IPS DF 19.7 (cell line): ENCODE measurements around the gene UMODL1.
"Not testable (repeated sequence)": the region's sequence is repeated elsewhere in the genome, so short reads cannot be mapped to it uniquely, and the experiment has no call there.

Experiments
- DNase-seq: peaks from one replicate; pipeline ENCODE4 v3.0.0-alpha.2; 2013; ENCODE audit warnings: low read depth, low spot score

Gene UMODL1

DNA sequence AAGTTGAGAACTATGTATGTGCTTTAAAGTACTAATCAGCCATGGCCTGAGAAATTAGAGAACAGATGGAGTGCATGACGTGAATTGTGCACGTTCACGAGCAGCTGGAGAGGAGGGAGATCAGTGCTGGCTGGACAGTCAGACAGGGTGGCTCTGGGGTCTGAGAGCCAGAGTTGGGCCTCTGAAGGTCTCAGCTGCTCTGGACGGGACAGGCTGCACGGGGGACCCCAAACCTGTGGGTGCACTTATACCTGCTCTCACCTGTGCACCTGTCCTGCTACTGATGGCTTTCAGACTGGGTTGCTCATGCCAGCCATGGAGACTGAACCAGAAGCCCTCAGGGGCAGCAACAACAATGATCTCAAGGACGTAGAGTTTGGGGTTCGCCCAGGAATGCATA is 43.5 kb downstream of the UMODL1 start:
- DNase-seq: no peak

DNA sequence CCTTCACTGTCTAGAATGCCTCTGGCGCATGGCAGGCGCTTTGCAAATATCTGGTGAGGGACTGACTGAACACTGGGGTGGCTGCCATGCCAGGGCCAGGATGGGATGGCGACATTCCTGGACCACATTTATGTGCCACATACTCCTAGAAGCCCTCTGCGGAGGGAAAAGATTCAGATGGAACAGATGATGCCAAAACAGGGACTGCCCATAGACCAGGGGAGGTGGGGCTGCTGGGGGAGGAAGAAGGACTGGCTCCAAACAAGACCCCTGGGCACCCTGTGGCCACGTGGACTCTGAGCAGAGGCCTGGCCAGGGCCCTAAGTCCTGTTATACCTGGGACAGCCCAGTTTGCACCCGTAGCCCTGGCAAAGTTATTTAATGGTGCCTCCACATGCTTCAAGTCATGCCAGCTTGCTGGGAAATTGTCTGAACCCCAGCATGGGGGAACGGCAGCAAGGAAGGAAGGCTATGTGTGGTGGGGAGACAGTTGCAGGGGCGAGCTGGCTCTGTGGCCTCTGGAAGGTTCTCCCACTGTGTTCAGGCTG is 44.1 kb downstream of the UMODL1 start:
- DNase-seq: no peak

DNA sequence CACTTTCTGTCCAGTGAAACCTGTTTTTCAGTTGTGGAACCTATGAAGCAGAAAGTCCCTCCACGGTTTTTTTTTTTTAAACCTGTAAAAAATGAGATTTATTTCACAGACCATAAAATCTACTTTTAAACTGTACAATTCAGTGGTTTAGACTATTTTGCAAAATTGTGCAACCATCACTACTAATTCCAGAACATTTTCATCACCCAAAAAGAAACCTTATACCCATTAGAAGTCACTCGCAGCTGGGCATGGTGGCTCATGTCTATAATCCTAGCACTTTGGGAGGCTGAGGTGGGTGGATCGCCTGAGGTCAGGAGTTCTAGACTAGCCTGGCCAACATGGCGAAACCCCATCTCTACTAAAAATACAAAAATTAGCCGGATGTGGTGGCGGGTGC is 45.4 kb downstream of the UMODL1 start:
- not testable (repeated sequence) for DNase-seq

DNA sequence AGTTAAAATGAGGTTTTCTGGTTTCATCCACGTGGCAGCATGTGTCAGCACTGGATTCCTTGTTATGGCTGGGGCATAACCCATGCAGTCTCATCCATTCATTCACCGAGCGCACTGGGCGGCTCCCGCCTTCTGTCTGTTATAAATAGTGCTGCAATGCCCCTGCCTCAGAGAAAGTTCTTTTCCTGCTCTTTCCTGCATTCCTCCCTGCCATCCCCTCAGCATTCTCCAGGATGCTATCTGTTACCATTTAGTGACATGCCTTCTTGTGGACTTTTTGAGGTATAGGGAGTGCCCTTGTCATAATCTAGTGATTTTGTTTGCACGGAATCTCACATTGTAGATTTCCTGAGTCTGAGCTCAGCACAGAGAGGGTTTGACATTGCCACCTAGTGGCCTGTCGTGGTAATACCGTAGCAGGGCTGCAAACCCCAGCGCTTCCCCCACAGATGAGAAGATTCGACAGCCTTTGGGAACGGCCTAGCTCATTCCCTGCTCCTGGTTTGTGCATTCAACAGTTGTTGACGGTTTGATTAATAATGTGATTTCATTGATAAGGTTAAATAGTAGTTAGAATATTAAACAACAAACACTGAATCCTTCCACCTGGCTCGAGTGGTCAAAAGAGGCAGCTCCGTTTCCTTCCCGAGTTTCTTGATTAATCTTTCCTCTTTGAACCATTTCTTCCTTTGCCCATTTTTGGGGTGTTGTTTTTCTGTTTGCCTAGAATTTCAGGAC is 46.3 kb downstream of the UMODL1 start:
- DNase-seq: no peak

DNA sequence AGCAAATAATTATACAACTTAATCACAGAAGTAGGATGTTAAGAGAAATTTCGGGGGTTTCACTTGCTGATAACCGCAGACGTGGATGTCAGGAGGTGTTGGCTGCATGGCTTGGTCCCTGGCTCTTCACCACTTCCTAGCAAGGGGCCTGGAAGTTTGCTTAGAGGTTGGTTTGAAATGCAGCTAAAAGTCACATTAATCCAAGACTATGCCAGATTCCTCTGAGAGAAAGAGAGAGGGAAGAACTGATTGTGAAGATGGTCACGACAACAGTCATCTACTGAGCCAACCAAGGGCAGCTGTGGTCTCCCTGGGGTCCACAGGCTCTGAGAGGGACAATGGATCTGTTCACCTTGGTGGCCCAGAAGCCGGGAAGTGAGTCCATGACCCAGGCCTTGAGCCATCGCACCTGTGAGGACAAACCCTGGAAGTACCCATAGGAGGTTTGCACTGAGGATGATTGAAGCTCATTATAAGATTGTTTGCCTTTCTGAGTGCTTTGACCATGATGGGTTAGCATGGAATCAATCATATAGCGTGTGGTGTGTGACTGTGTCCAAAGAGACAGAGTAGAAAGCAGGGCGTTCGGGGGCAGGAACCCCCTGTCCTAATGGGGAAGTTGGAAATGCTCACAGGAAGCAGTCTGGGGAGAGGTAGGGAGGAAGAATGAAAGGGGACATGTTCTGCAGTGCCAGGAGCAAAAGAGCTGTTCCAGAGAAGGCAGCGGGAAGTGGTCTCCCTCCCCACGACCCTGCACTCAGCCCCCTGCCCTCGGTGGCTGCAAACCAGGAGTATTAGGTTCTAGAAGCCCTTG is 47.1 kb downstream of the UMODL1 start:
- no peak for DNase-seq

DNA sequence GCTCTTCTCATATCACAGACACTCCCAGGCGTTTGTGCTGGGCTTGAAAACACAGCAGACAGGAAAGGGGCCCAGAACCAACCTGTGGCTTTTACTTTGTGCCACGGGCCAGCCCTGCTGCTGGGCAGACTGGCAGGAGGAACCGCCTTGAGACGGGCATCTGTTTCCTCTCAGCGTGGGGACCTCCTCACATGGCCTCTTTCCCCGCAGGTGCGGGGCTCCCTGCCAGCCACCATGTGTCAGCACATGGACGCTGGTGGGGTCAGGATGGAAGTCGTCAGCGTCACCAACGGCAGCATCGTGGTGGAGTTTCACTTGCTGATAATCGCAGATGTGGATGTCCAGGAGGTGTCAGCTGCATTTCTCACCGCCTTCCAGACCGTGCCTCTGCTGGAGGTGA is 47.8 kb downstream of the UMODL1 start:
- DNase-seq: no peak

DNA sequence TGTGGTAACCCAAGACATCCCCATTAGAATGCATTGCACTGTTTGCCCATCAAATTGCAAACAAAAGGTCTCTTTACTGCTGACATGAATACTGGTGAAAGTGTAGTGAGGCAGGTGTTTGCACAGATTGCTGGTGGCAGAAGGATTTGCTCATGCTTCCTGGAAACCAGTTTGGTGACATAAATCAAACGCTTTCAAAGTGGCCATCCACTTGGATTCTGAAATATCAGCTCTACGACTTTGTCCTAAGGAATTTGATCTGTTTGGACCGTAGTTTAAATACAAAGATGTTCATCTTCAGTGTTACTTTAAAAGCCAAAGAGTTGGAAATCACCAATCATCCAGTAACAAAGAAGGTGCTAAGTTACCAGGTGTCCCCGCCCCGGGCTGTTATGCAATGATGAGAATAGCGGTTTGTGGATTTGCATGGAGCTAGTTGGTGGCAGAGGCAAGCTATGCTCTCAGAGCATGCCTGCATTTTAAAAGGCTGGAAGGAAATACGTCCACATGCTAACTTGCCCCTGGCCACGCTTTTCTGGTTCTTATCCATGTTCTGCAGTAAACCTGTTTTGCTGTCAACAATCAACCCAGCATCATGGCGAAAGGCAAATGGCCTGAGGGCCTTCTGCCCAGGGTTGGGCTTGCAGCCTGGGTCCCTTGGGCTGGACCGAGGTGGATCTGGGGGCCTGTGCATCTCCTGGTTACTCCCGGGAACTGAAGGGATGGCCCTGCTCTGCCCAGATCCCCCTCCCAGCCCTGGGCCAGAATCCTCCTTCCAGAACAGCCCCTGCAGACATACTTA is 49.2 kb downstream of the UMODL1 start:
- no peak for DNase-seq

DNA sequence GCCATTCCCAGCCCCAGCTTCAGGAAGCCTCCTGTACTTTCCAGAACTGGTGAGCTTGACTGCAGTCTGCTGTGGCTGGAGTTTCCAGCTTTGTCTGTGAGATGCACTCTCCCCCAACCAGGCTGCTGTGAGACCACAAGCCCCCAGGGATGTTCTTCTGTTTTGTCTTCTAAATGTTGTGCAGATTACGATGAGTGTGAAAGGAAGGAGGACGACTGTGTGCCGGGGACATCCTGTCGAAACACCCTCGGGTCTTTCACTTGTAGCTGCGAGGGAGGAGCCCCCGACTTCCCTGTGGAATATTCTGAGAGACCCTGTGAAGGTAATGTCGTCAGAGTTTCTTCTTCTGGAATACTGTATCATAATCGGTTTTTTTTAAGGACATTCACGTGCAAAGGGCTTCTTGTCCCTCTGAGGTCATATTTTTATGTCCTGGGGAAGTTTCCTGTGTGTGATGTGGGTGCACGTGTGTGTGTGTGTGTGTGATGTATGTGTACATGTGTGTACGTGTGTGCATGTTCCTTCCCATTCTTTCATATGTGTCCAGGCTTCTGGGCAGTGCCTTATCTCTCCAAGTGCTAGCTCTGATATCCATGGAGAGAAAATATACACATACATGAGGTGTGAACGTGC is 49.9 kb downstream of the UMODL1 start:
- no peak for DNase-seq

DNA sequence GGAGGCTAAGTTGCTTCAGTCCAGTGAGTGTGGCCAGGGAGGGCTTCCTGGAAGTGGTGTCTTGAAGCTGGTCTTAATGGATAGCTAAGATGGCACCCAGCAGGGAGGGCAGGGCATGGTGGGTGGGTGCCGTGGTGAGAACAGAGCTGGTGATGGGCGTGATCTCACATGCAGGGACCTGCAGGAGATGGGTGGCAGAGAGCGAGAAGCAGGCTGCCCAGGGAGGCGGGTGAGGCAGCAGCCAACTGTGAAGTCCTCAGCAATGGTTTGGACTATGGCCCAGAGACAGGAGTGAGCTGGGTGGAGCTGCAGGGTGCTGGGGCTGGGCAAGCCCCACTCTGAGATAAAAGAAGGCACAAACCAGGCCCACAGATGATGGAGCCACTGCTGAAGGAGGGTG is 50.7 kb downstream of the UMODL1 start:
- no peak for DNase-seq

DNA sequence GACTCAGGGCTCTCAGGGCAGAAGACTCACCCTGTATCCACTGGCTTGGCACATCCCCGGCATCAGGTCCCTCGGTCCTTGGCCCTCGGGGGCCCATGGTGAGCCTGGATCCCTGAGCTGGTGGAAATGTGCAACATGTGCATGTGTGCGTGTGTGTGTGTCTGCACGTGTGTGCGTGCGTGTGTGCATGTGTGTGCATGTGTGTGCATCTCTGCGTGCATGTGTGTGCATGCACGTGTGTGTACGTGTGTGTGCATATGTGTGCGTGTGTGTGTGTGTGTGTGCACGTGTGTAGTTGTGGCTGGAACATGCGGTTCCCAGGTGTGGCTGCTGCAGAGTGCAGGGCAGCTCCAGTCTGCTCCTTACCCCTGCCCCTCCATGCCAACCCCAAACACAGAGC is 51.3 kb downstream of the UMODL1 start:
- no peak for DNase-seq

DNA sequence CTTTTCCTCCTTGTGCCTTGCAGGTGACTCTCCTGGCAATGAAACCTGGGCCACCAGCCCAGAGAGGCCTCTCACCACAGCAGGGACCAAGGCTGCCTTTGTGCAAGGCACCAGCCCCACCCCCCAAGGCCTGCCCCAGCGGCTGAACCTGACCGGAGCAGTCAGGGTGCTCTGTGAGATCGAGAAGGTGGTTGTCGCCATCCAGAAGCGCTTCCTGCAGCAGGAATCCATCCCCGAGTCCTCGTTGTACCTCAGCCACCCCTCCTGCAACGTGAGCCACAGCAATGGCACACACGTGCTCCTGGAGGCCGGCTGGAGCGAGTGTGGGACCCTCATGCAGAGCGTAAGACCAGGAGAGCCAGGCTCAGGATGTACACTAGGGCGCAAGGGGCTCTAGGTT is 51.7 kb downstream of the UMODL1 start:
- no peak for DNase-seq

DNA sequence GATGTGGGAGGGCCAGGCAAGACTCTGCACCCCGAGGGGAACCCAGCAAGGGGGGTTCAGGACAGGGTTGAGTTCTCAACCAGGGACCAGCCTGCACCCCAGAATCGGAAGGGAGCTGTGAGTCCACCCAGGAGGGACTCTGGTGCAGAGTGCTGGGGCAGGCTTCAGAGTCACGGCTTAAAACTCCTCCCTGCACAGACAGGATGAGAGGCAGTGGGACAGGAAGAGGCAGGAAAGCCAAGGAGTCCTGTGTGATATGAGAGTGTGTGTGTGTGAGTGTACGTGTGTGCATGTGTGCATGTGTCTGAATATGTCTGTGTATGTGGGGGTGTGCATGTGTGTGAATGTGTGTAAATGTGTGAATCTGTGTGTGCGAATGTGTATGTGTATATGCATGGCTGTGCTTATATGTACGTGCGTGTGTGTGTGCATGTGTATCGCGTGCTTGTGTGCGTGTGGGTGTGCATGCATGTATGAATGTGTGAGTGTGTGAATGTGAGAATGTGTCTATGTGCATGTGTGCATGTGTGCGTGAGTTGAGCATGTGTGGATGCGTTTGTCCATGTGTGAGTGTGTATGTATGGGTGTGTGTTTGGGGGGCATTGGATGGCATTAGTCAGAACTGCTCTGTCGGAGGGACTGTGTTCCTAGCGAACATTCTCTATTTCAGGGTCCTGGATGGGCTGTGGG is 52.2 kb downstream of the UMODL1 start:
- no peak for DNase-seq

DNA sequence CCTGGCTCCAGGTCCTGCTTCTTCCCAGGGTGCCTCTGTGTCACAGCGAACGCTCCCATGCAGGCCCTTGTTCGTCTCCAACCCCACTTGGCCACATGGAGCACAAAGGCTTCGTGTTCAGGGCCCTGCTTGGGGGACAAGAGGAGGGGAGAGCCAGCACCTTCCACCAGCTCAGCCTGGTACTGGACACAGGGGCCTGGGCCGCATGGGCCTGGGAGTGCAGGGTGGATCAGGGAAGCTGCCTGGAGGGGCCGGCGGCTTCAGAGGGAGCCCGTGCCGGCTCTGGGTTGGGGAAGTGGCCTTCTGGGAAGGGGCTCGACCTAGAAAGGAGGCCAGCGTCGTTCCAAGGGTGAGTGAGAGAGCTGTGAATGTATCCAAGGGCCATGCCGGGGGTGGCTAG is 53.0 kb downstream of the UMODL1 start:
- no peak for DNase-seq

DNA sequence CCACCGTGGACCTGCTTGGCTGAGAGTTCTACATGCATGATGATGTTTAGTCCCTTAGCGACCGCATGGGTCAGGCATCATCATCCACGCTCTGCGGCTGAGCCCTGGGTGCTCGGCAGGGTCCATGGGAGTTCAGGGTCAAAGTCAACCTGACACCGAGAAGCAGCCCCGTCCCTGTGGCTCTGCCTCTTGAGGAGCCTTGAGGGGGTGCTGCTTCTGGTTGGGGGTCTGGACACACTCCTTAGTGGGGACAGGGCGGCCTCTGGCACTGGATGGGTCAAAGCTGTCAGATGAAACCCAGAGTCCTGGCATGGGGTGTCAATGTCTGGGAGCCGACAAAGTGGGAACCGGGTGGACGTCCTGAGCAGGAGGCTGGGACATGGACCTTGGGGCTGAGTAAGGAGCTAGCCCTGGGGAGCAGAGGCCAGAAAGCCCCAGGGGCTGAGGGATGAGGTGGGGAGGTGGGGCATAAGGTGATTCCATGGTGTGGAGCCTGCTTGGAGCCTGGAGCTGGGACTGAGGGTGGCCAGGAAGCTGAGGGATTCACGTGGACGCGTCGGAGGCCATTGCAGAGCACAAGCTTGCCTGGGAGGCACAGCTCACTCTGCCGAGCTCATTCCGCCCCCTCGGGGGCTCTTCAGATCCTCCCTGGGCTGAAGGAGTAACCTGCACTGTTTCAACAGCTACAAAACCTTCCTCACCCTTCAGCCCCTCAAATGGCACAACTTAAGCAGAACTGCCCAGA is 53.9 kb downstream of the UMODL1 start:
- DNase-seq: no peak

DNA sequence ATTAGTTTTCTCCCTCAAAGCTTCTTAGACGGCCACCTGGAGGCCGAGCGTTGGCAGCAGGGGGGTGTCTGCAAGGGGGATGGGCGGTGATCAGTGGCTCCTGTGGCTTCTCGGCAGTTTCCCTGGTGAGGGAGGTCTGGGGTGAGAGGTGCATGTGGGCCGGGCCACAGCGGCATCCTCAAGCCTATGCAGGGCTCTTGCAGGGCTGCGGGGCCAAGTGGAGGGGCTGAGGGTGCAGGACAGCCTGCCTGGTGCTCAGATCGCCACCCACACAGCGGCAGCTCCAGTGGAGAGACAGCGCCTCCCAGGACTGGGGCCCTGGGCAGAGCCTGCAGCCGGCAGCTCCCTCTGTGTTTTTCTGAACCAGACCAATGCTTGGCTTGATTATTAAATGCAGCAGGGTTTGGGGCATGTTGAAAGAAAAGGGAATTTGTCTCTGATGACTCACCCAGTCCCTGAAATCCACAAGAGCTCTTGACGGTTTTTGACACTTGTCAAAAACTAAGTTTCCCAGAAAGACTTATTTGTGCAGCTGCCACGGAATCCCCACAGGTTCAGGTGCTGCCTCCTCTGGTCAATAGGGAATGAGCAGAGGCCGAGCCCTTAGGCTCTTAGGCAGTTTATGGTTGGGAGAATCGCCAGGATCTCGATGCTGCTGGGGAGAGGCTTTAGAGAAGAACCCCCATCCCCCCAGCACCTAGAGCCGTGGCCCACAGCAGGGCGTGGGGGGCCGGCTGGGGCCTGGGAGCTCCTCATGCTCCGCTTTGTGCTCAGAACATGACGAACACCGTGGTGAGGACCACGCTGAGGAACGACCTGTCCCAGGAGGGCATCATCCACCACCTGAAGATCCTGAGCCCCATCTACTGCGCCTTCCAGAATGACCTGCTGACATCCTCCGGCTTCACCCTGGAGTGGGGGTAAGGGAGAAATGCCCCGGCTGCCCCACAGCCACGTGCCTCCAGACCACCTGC is 54.7 kb downstream of the UMODL1 start:
- DNase-seq: no peak

DNA sequence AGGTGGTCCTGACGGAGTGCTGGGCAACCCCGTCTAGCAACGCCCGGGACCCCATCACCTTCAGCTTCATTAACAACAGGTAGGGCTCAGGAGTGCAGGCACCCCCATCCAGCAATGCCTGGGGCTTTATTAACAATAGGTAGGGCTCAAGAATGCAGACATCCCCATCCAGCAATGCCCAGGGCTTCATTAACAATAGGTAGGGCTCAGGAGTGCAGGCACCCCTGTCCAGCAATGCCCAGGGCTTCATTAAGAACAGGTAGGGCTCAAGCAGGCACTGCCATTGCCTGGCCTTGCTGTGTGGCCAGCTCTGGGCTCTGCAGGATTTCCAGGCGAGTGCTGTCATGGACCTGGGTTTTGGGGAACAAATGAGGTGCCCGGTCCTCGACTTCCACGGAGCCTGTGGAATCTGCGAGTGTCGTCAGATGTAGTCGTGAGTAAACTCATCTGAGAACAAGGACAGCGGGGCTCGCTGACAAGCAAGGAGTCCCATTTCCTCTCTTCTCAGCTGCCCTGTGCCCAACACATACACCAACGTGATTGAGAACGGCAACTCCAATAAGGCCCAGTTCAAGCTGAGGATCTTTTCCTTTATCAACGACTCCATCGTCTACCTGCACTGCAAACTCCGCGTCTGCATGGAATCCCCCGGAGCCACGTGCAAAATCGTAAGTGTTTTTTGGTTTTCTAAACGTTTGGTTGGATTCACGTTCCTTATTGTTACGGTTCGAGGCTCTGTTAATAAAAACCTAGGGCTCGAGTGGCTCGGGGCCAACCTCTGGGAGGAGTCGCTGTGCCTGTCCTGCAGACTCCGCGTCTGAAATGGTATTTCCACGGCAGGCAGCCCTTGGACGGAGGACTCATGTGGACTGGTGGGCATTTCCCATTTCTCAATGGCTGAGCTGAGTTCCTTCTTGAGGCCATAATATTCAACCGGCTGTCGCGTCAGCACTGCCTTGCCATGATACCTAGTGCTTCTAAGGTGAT is 56.3 kb downstream of the UMODL1 start:
- no peak for DNase-seq

DNA sequence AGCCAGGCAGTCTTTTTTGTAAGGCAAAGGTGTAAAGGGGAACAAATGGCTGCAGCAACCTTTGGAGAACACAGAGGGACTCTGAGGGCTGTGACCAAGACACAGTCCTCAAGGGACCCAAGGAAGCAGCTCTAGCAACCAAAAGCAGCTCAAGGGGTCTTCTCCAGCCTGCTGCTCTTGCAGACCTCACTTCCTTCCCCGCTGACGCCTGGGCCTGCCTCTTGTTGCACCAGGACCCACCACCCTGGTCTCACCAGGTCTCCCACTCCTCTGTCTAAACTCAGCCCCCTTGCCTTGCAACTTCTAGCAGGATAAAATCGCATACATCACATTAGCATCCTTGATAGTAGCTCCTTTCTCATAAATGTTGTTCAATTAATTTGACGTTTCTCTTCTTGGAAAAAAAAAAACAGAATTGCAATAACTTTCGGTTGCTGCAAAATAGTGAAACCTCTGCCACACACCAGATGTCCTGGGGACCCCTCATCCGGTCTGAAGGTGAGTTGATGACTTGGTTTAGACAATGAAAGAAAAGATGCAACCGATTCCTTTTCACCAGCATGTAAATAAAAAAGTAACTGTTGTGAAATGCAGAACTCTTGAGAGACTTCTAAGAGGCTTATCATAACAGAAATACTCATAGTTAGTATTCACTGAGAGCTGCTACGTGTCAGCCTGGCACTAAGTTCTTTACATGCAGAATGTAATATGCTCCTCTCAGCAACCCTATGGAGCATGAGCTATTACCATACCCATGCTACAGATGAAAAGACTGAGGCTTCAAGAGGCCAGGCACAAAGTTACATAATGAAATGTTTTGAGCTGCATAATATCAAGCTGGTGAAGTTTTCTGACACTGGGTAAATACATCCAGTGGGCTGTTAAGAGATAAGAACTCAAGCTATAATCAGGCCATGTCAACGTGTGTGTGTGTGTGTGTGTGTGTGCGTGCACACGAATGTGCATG is 58.5 kb downstream of the UMODL1 start:
- DNase-seq: no peak
